OCI-LY1 (cell line): ENCODE results near the gene SYNE1.

ENCODE experiments used
- CTCF ChIP-seq: fragments of 200-600 bp; sonication (generic), shearing (Covaris generic); IDR thresholded peaks from 2 replicates; pipeline ENCODE4 v1.5.1; 2017; ENCODE audit warnings: mild to moderate bottlenecking, antibody characterized with exemption, low read length, moderate library complexity, mixed read lengths
- EZH2 ChIP-seq: fragments of 200-600 bp; sonication (generic), shearing (Covaris generic); IDR thresholded peaks from 2 replicates; pipeline ENCODE4 v1.8.0; 2017; ENCODE audit warnings: borderline replicate concordance, mixed run types, mild to moderate bottlenecking, antibody characterized with exemption, low read length, moderate library complexity, mixed read lengths

GRCh38 chr6:152118224-152118623 is 518.9 kb downstream of the SYNE1 start:
- no peak for TF ChIP-seq EZH2
- TF ChIP-seq CTCF = no peak
